ENCODE results near the gene SRGN. TPM values are rescaled to one million over a fixed set of nuclear protein-coding genes. Genes with fewer than 3 reads are reported as not detected.
A peak's percentile ranks its signal among the peaks of the same experiment; 100 is the strongest.

Gene SRGN
- total and polyA plus RNA-seq, 10 of the 15 experiments (the other 5 are each of a cell fraction or from before 2014, with no cell fraction given) = 382 to 2,414 (median 885) TPM

DNA sequence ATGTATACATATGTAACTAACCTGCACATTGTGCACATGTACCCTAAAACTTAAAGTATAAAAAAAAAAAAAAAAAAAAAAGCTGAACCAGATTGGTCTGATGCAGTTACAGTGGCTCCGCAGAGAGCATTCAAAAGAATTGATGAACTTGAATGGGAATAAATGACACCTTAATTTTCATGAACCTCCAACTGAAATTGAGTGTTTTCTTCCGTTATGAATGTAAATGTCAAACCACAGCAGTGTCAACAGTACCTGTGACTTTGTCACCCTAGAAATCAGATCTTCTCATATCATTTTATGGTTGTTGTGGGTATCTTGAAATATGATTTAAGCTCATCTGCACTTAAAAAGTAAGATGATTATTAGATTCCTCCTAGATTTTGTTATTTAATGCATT, 32.7 kb upstream of the SRGN start:
- ChIA-PET CTCF (interaction anchor here (1.1 to 14.3 kb wide), 6 partner anchors 10 to 50 kb away, joined by 5 to 121 read pairs (median 16); partner anchors contain the start of gene SRGN), SMC1A (ENCODE audit: uncharacterized antibody, unreplicated experiment) (interaction anchor here (0.7 to 17.6 kb wide), 9 partner anchors 7 to 67 kb away, joined by 3 to 355 read pairs (median 4); partner anchors contain the start of gene SRGN), RAD21 (ENCODE audit: unreplicated experiment) (interaction anchor here (1.0 to 25.6 kb wide), 9 partner anchors 9 to 174 kb away, joined by 3 to 544 read pairs (median 6); partner anchors contain the start of gene SRGN), POLR2A (interaction anchor here (0.6 to 16.7 kb wide), 6 partner anchors 9 to 70 kb away, joined by 3 to 312 read pairs (median 40); partner anchors contain the start of gene SRGN)
- peaks cover 70% of the 10 kb centered on the region for H3K4me1 ChIP-seq (ENCODE audit: control insufficient read depth, insufficient read depth, low read length)
- H3K9ac ChIP-seq (ENCODE audit: control insufficient read depth, insufficient read depth, low read length) = no peak overlapping the region
- DNase-seq (ENCODE audit: low read depth, low spot score) (no peak), ATAC-seq (peak; percentile 3), FAIRE-seq (no peak)
- peaks cover 3% of the 10 kb centered on the region for H3K79me2 ChIP-seq (ENCODE audit: control insufficient read depth, insufficient read depth, low read length)
- no peaks in the 10 kb centered on the region for H4K20me1 ChIP-seq (ENCODE audit: control insufficient read depth, insufficient read depth)
- no peak overlapping the region for H3K4me3 ChIP-seq
- H3K9me3 ChIP-seq (replicated peaks; ENCODE audit: control insufficient read depth, insufficient read depth, low read length) = no peaks in the 10 kb centered on the region
- H2AFZ ChIP-seq (ENCODE audit: control insufficient read depth, low read depth, low read length) = no peak overlapping the region
- BruUV-seq (replicated peaks) = no TSS peak
- no peaks in the 10 kb centered on the region for H3K36me3 ChIP-seq (ENCODE audit: control insufficient read depth in 2 of 2, insufficient read depth in 2 of 2, low read length in 1 of 2)
- no peaks in the 10 kb centered on the region for H3K27me3 ChIP-seq (replicated peaks in 1 of 2; ENCODE audit: control insufficient read depth in 2 of 2, insufficient read depth in 2 of 2, low read length in 1 of 2)
- in situ Hi-C loops (cut with MboI) (no loop called here), intact Hi-C loops (cut with micrococcal nuclease; ENCODE audit: unreplicated experiment) (no loop called here)
- 18% methylated on average over 2 of the region's 2 CpGs for WGBS (ENCODE audit: insufficient coverage, insufficient replicate concordance, low lambda C conversion rate, missing lambda C conversion rate)
- H3K4me2 ChIP-seq (ENCODE audit: control insufficient read depth, insufficient read depth) = peak overlapping the region; percentile 0; the same call in 1 of the 2 replicates
- H3K27ac ChIP-seq (ENCODE audit: control insufficient read depth, insufficient read depth) = peak overlapping the region; percentile 72
- TF ChIP-seq CHD1 (IDR thresholded peaks at IDR 0.05; ENCODE audit: low read depth, low read length) (no peak), CBFB (IDR thresholded peaks at IDR 0.05; ENCODE audit: low read depth) (0 out of 2 replicates have a peak, but pooled peaks have one; percentile 21), IRF4 (IDR thresholded peaks at IDR 0.05; ENCODE audit: low read depth, low read length) (peak; percentile 78; the same call in 1 of the 2 replicates), ZBTB33 (IDR thresholded peaks at IDR 0.05) (no peak), BCLAF1 (IDR thresholded peaks at IDR 0.05) (no peak), POLR2AphosphoS2 (IDR thresholded peaks at IDR 0.05; ENCODE audit: low read depth, low read length) (no peak), MLLT1 (IDR thresholded peaks at IDR 0.05) (peak; percentile 27; the same call in 1 of the 2 replicates), RCOR1 (conservative IDR thresholded peaks at IDR 0.05; ENCODE audit: low read depth, low read length) (0 out of 2 replicates have a peak, but pooled peaks have one; percentile 68), NR2F1 (conservative IDR thresholded peaks at IDR 0.05) (peak; percentile 83), ZBED1 (IDR thresholded peaks at IDR 0.05; ENCODE audit: borderline replicate concordance) (peak; percentile 37; the same call in 1 of the 2 replicates), PAX5 (IDR thresholded peaks at IDR 0.05; ENCODE audit: borderline replicate concordance, low read depth, low read length) (0 out of 2 replicates have a peak, but pooled peaks have one; percentile 25), MTA2 (IDR thresholded peaks at IDR 0.05; ENCODE audit: low read depth) (peak; percentile 40; the same call in 1 of the 2 replicates), IKZF2 (IDR thresholded peaks at IDR 0.05) (peak in 1 of 2 experiments; percentile 40; a peak in 2 of 4 replicates), GABPA (IDR thresholded peaks at IDR 0.05; ENCODE audit: low read depth) (no peak), SMC3 (IDR thresholded peaks at IDR 0.05; ENCODE audit: borderline replicate concordance, low read length) (no peak), ZNF384 (IDR thresholded peaks at IDR 0.05; ENCODE audit: borderline replicate concordance, low read depth, low read length) (peak; percentile 43; the same call in 1 of the 2 replicates), BCL11A (IDR thresholded peaks at IDR 0.05; ENCODE audit: low read depth, low read length) (peak; percentile 42; the same call in 1 of the 2 replicates), MXI1 (IDR thresholded peaks at IDR 0.05; ENCODE audit: low read depth, low read length) (no peak)

Measured in GM12878 (cell line).